Activated CD8-positive, alpha-beta memory T cell treated with anti-CD3 and anti-CD28 coated beads for 24 hours (primary cell): ENCODE data around the gene CFAP97D1.

Experiments used
- DNase-seq: peaks from one replicate; pipeline ENCODE4 v3.0.0-alpha.2; 2020

CFAP97D1 gene

DNA sequence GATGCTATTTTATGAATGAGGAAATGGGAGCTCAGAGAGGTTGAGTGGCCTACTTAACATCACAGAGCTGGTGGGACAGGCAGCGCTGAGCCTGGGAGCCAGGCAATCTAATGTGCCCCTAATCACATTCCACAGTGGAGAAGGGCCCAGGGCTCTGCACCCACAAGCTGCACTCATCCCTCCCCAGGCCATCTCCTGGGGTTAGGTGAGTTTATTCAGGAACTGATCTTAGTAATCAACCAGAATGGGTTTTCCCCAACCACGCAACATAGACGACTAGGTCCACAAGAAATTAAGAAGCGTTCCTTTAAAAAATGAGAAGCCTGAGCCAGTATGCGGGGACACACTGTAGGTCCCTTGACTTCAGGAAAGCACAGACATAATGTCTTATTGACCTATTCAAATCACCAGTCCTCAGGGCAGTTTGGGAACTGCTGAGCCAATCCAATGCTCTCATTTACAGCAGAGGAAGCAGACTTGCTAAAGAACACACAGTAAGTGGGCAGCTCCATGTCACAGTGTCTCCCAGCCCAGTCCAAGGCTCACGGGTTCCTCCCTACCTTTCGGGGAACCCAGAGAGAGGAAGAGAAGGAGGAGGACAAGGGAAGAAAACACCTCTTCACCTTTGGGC, 50.4 kb downstream of the CFAP97D1 start:
- no peak for DNase-seq

DNA sequence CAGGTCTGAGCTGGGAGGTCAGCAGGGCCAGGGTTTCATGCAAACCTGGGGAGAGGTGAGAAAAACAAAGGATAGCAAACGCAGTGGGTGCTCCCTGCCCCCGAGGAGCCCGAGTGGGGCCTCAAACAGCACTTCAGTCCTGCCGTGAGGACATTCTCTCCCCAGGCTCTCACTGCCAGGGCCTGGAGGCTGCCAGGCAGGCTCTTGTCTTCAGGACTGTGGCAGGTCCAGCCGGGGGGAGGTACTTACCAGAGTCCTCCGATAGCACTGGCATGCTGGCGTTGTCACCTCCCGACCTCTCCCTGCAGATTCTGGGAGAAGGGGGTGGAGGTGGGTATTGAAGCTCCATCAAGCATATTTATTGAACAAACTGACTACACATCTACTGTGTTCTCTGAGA, 51.4 kb downstream of the CFAP97D1 start:
- no peak for DNase-seq

DNA sequence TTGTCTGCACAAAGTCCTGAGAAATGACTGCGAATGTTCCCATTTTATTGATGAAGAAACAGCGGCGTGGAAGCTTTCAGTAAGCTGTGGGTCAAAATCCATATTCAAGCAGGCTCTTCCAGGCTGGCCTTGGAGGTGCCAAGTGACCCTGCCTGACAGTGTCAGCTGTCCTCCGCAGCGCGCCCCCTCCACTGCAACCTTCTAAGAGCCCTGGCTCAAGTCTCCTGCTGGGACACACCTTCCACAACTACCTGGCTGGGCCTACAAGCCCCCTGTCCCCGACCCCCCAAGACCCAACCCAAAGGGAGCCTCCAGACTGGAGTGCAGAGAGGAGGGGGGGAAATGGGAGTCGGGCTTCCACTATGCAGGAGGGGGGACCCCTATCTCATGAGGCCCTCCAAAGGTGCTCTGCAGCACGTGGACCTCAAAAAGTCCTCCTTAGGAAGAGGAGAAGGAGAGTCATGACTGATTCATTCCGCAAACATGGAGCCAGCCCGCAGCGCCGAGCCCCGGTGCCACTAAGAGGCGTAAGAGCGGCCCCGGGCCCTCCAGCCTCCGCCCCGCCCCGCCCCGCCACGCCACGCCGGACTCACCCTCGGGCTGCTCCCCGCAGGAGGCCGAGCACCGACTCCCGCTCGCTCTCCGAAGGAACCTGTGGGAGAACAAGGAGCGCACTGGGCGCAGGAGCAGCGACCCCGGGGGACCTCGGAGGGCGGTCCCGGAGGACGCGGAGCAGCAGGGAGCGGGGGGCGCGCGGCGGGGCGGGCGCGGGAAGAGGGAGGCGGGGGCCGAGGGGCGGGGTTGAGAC, 52.1 kb downstream of the CFAP97D1 start:
- DNase-seq: peak; percentile 64

DNA sequence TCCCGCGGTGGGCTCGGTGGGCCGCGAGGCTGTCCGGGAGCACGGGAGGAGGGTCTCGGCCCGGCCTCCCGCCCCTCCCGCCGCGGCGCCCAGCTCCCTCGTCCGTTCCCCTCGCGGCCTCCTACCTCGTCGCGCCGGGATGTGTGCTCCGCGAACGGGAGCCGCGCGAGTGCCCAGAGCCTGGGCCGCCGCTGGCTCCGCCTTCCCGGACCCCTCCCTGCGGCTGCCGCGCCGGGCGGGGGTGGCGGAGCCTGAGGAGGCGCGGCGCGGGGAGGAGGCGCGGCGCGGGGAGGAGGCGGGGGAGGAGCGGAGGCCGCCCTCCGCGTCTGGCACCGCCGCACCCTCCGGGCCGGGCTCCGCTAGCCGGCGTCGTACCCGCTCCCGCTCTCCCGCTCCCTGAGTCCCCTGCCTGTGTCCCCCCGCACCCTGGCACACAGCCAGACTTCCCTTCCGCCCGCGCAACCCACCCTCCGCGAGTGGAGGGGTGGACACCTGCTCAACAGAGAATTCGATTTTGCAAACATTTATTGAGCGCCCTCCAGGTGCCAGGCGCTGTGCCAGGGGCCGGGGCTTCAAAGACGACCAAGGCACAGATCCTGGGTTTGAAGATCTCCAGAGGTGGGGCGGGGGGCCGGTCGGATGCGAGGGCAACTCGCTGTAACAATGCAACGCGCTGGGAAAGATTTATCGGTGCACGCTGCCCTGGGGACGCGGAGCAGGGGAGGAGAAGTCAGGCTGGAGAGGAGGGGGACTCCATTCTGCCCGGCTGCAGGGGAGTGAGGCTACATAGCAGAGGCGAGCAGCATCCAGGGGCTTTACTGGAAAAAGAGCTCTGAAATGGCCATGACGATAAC, 53.0 kb downstream of the CFAP97D1 start, which contains the start of gene MPP3:
MPP3 (minus strand) TSS at position 171 of the 854 bp plus-strand sequence. CDS start 1,240 bp downstream, outside the sequence.
- peak; percentile 66 for DNase-seq

DNA sequence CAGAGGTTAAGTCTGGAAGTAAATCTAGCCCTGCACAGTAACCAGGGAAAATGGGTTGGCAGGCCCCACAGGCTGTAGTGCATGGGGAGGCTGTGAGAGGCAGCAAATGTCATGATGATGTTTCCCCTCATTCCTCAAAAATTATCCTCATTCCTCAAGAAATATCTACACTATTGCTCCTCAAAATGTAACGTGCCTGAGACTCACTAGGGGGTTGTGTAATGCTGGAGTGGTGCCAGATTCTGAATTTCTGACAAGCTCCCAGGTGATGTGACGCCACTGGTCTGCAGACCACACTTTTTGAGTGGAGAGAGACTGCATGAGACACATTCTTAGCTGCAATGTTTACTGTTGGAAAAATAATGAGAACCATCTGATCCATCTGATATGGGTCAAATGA, 53.9 kb downstream of the CFAP97D1 start:
- DNase-seq: no peak
